Epithelial cell of proximal tubule (primary cell): Measurements from ENCODE around the gene SSPN. TPM values are rescaled to one million over a fixed set of nuclear protein-coding genes. Genes with fewer than 3 reads are reported as not detected.
"Not testable (repeated sequence)": the region's sequence is repeated elsewhere in the genome, so short reads cannot be mapped to it uniquely, and the experiment has no call there.

ENCODE experiments used
- DNase-seq: peaks from one replicate; pipeline ENCODE4 v3.0.0-alpha.2; 2011; ENCODE audit warnings: low read depth
- H3K4me3 ChIP-seq: 2 replicates; pipeline ENCODE4 v1.5.1; 2011; ENCODE audit warnings: low read depth, mild to moderate bottlenecking, low read length
- CTCF ChIP-seq: conservative IDR thresholded peaks from 2 replicates; pipeline ENCODE4 v1.5.1; 2012; ENCODE audit warnings: low read depth, mild to moderate bottlenecking, low read length
- total RNA-seq: library from RNA; depleted of rRNA; stranded (reverse); fragments of >200 nt; gene quantifications from 2 replicates; pipeline ENCODE4 v1.2.3, GENCODE V29; 2015

Gene SSPN
- total RNA-seq, 1 donor from 2014 or later, result 1.6 TPM

- no peak for TF ChIP-seq CTCF
- no peak overlapping the region for H3K4me3 ChIP-seq
- no peak for DNase-seq
Observed at GRCh38 chr12:26233631-26234030, 38.3 kb downstream of the SSPN start.

GRCh38 chr12:26235465-26235864, 40.1 kb downstream of the SSPN start:
- not testable (repeated sequence) for H3K4me3 ChIP-seq, DNase-seq

GRCh38 chr12:26238341-26239121, 43.2 kb downstream of the SSPN start:
- no peak for DNase-seq
- peak overlapping the region; percentile 5 for H3K4me3 ChIP-seq
- TF ChIP-seq CTCF, result no peak

- DNase-seq, result peak; percentile 94
- H3K4me3 ChIP-seq, result peak overlapping the region; percentile 5
- no peak for TF ChIP-seq CTCF
Observed at GRCh38 chr12:26239122-26239851, 43.9 kb downstream of the SSPN start.

GRCh38 chr12:26239852-26240815, 44.8 kb downstream of the SSPN start:
- no peak overlapping the region for H3K4me3 ChIP-seq
- TF ChIP-seq CTCF, result no peak
- DNase-seq, result no peak

- no peak for DNase-seq
- no peak for TF ChIP-seq CTCF
- no peak overlapping the region for H3K4me3 ChIP-seq
Observed at GRCh38 chr12:26241080-26241479, 45.7 kb downstream of the SSPN start.

- TF ChIP-seq CTCF, result no peak
- no peak overlapping the region for H3K4me3 ChIP-seq
- no peak for DNase-seq
Observed at GRCh38 chr12:26242683-26243082, 47.3 kb downstream of the SSPN start.
